Hematopoietic multipotent progenitor cell treated with erythropoietin and hydrocortisone succinate and interleukin-3 and kit ligand, for 15 days (in vitro differentiated cells): ENCODE data around the gene CUL7.

Experiments used
- DNase-seq: peaks from one replicate; pipeline ENCODE4 v3.0.0-alpha.2; 2015; ENCODE audit warnings: low spot score

CUL7 gene

DNA sequence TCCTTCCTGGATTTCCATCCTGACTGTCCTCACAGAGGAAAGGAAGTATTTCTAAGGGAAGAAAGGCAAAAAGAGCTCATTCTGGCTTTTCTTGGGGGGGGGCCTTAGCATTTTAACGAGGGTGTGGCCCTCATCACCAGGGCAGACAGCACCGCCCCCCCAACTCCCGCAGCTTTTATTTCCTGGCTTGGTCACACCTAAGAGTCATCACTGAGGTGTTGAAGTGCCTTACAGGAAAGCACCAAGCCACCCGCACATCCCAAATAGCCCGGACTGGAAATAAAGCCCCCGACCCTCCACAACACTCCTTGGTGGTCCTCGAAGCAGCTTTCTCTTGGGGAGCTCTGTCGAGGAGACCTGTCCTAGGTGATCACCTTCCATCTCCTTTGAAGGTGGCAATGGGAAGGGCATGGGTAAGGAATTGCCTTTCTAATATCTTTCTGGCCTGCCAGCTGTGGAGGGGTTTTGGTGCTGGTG is 23.7 kb upstream of the CUL7 start:
- DNase-seq = no peak

DNA sequence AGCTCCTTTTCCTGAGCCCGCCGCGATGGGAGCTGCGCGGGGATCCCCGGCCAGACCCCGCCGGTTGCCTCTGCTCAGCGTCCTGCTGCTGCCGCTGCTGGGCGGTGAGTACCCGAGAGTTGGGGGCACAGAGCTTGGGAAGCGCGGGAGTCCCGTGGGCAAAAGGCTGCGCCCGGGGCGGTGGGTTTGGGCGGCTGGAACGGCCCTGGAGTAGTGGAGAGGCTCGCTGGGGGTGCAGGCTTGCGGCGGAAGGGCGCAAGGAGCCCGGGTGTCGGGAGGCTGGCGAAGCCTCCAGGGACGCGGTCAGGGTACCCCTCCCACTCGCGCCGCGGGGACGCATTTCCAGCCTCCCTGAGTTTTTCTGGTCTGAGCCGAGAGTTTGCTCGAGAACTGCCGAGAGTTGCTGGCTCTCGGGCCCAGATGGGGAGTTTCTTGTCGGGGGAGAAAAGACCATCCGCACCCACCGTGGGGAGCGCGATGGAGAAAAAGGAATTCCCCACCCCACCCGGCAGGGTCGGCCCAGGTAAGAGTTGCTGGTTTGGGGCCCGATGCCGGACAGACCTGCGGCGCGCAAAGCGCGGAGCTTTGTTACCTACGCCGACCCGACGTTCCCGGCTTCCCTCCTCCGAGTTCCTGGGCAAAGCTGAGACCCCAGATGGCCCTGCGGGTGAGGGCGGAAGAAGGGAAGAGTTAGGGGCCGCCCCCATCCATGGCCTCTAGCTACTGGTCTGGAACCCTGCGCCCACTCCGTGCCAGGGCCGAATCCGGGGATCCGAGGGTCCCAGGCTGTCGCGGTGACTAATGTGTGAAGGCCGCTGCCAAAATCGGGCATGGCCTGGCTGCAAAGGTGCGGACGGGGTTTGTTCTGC is 23.0 kb upstream of the CUL7 start:
- no peak for DNase-seq

DNA sequence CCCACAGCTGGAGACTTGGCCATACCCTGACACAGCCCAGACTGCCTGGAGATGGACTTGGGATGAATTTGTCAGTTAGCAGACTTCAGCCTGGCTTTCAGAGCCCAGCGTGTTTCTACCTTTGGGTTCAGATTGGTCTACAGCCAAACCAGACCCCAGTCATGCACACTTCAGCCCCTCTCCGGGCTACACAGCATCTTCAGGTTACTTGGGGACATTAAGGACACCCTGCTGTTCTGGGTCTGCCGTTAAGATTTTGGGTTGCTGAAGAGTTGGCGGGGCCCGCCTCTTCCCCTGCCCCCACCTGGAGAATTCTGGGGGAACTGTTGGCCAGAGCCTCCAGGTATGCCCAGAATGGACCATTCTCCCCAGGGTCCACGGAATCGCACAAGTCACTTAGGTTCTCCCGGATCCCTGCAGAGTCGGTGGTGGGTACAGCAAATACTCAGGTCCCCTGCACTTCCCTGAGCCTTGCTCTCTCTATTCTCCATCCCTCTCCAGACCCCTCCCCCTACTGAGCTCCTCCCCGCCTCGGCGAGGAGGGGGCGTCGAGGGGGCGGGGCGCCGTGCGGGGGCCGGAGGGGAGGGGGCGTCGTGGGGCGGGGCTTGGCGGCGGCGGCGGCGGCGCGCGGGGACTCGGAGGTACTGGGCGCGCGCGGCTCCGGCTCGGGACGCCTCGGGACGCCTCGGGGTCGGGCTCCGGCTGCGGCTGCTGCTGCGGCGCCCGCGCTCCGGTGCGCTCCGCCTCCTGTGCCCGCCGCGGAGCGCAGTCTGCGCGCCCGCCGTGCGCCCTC is 22.2 kb upstream of the CUL7 start, which contains the start of gene PTK7:
Gene PTK7, plus strand, starts transcription at position 645 of the 794 bp plus-strand sequence. CDS start 175 bp downstream, outside the sequence.
- DNase-seq = no peak

DNA sequence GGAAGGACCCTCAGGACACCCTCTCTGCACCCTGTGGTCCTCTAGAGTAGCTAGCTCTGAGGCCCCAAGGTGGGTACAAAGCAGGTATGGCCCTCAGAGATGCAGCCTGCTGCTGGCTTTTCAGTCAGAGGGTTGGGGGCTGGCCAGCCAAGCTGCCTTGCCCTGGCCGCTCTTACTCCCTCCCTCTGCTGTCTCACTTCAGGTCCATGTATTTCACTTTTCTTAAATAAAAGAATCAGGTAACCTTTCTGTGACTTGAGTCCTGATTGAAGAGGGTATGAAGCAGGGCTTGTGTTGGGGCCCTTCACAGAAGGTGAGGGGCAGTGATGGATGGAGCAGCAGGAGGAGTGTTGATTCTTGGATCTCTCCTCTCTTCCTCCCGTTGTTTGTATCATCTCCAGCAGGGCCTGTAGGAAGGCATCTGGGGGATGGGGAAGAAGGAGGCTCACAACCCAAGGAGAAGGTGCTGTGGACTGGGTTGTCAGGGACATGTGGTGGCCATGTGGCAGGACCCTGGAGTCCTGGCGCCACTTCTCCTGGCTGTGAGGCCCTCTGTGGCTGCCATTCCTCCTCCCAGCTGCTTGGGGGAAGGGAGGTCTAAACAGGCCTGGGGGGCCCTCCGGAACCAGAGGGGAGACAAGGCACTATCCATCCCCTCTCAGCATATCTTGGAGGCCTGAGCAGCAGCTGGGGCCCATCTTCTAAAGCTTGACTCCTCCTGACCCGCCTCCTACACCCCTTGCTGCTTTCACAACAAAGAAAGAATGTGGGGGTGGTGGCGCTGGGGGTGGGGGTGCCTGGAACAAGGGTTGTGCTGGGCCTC is 21.4 kb upstream of the CUL7 start:
- DNase-seq = no peak

DNA sequence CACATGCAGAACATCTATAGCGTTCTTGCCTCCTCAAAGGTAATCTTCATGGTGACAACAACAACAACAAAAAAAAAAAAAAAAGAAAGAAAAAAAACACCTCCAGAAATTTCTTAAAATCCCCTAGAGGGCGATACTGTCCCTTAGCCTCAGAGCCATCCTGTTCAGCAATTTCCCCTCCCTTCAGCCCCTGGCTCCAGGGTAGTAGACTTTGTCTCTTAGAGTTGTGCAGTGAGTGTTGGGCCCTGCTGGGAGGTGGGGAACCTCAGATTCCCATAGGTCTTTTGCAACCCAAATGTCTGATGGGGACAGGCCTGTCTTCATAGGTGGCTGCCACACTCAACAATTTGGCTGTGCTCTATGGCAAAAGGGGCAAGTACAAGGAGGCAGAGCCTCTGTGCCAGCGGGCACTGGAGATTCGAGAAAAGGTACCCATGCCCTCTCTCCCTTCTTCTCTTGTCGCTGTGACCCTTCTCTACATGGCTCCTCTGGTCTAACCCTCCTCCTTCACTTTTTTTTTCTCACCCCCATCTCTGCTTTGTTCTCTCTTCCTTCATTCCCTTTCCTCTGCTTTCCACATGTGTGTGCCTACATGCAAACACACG is 16.5 kb upstream of the CUL7 start:
- DNase-seq = peak; percentile 53

DNA sequence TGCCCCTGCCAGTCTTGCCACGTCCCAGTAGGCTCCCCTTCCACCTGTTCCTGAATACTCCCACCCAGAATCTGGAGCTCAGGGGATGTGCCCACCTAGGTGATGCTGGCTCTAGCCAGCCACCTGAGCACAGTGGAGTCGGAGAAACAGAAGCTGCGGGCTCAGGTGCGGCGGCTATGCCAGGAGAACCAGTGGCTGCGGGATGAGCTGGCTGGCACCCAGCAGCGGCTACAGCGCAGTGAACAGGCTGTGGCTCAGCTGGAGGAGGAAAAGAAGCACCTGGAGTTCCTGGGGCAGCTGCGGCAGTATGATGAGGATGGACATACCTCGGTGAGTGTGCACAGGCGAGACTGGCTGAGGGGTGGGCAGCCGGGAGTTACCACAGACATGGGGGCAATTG is 9.2 kb upstream of the CUL7 start:
- DNase-seq = no peak

DNA sequence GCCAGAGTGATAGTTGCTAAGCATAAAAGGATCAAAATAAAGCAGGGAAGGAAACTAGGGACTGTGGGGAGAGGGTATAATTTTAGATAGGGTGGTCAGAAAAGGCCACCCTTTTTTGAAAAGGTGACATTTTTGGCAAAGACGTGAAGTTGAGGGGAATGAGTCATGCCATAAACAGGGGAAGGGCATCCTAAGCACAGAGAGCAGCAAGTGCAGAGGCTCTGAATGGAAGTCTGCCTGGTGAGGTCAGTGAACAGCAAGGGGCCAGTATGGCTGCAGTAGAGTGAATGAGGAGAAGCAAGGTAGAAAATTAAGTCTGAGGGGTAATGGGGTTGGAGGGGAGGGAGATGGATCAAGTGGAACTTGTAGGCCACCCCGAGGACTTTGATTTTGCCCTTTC is 8.2 kb upstream of the CUL7 start:
- DNase-seq = no peak

DNA sequence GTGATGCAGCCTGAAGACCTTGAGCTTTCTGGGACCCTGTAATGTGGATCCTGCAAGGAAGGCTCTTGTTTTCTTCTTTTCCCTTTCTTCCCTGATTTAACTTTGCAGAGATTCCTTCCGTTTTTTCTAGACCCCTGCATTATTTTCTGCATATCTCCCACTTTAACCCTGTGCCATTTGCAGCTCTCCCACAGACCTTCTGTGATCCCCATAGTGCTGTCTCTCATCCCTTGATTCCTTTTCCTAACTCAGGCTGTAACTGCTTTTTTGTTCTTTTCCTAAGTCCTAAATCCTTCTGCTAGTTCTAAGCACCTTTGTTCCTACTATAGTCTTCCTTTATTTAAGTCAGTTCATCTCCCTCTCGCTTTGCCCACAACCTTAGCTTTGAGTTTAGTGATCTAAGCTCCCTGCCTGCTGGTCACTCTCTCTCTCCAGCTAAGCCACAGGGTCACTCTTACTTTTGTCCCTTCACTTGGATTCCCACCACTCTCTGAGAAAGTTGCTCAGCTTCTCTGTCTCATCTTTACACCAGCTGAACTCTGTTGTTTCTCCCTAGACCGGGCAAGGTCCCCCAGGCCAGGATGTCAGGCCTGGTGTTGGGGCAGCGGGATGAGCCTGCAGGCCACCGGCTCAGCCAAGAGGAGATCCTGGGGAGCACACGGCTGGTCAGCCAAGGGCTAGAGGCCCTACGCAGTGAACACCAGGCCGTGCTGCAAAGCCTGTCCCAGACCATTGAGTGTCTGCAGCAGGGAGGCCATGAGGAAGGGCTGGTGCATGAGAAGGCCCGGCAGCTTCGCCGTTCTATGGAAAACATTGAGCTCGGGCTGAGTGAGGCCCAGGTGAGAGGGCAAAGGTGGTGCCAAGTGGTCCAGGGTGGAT is 7.3 kb upstream of the CUL7 start:
- no peak for DNase-seq

DNA sequence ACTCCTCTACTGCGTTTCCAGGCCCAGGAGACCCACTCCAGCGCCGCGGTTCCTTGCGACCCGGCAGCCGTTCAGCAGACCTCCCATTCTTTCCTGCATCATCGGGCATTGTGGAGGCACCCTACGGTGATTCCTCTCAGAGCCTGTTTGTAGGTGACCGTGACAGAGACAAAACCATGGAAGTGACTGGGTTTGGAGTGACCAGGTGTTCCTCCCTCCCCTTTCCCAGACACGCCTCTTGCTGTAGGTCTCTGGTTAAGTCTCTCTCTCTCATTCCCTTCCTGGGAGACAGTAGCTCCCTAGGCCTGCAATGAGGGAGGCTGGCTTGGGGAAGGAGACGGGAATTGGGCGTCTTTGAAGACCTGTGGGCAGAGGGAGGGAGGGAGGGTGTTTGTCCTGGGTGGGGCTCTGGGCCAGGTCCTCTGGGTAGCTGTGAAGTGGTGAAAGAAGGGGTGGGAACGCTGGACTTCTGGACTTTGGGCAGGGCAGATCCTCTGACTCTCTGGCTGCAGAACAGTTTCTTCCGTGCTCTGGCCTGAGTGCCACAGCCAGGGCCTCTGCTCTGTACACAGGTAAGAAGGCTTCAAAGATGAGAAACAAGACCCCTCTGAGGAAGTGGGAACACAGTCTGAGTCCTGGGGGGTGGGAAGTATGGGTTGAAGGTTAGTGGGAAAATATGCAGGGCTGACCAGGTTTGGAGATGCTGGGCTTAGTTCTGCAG is 6.5 kb upstream of the CUL7 start:
- DNase-seq = no peak

DNA sequence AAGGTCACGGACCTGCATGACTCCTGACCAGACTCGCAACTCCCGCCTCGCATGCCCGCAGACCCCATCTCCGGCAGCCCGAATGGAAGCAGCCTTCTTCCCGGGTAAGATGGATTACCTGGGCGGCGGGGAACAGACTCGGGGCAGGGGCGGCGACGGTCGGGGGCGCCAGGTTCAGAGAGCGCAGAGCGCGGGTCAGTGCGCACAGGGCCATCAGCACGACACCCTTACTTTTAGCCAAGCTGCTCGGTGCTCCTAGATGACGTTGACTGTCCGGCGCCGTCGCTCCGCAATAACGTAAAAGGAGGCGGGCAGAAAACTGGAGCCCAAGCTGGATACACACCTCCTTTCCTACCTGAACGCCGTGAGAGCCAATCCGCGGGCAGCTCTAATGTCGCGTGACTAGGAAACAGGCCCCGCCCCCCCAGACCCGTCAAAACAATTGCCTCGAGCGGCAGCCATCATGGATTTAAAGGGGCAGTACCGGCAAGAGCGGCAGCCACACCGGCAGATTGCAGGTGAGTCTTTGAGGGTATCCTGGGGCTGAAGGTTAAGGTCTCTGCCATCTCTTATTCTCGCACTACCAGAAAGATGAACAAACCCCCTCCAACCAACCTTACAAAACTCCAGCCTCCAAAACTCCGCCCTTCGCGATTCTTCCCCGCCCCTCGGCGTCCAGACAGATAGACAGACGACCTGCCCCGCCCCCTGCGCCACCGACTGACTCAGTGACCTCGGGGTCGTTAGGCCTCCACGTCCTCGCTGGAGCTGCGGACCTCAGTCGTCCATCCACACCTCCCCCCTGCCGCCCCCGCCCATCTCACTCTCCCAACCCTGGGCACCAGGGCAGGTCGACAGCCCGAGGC is 5.8 kb upstream of the CUL7 start, which contains the start of the genes KLC4 and MRPL2:
Gene KLC4, plus strand, starts transcription at position 464 of the 866 bp plus-strand sequence. CDS start 1,705 bp downstream, outside the sequence.
Gene MRPL2, minus strand, starts transcription at position 267 of the 866 bp plus-strand sequence. Its CDS starts 53 bp downstream, at position 214.
- peak; percentile 100 for DNase-seq

DNA sequence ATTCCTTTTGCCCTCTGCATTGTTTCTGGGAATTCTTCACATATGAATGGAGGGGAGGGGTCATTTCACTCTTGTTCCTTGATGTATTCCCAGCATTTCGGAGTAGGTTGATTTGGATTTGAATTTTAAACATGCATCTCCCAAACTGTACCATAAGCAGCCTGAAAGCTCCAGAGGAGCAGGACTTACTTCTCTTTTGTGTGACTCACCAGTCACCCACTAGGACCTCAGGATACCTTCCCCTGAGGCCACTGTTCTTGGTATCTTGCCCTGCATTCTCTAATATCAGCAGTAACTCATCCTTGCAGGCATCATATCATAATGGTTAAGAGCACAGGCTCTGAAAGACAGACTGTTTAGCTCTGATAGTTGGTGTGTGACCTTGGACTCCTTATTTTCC is 4.9 kb upstream of the CUL7 start:
- peak; percentile 42 for DNase-seq

DNA sequence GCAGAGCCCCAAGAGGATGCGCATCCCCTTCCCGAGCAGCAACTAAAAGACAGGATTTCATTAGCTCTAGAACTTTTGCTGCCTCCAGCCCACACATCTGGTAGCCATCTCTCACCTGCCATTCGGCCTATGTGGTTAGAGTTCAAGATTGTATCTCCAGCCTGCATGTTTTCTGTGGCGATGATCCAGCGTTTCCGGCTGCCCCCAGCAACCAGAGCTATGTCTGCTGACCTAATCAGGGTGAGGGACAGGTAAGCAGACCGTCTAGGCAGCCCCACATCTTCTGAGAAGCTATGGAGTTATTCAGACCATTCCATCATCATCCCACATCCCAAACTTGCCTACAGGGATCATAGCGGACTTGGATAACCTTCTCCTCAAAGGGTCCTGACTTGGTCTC is 2.3 kb upstream of the CUL7 start:
- DNase-seq = no peak

DNA sequence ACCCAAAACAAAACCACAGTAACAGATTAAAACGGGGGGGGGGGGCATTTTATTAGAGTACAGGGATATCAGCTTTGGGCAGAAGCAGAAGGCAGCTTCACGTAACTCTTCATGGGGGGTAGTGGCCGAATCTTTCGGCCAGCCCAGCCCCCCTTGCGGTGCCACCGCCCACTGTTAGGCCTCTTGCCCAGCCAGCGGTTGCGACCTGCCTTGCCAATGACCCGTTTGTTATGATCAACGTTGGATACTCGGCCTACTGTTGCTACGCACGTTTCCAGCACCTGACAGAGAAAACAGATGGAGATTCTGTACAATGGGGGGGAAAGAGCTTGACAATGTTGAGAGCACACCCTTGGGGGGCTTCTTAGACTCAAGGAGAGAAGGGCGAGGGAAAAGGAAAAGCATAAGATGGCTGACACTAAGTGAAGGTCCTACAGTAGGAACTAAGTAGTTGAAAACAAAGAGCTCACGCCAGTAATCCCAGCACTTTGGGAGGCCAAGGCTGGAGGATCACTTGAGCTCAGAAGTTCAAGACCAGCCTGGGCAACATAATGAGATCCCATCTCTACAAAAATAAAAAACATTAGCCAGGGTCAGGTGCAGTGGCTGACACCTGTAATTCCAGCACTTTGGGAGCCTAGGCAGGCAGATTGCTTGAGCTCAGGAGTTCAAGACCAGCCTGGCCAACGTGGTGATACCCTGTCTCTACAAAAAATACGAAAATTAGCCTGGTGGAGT is 724 bp upstream of the CUL7 start:
- no peak for DNase-seq

DNA sequence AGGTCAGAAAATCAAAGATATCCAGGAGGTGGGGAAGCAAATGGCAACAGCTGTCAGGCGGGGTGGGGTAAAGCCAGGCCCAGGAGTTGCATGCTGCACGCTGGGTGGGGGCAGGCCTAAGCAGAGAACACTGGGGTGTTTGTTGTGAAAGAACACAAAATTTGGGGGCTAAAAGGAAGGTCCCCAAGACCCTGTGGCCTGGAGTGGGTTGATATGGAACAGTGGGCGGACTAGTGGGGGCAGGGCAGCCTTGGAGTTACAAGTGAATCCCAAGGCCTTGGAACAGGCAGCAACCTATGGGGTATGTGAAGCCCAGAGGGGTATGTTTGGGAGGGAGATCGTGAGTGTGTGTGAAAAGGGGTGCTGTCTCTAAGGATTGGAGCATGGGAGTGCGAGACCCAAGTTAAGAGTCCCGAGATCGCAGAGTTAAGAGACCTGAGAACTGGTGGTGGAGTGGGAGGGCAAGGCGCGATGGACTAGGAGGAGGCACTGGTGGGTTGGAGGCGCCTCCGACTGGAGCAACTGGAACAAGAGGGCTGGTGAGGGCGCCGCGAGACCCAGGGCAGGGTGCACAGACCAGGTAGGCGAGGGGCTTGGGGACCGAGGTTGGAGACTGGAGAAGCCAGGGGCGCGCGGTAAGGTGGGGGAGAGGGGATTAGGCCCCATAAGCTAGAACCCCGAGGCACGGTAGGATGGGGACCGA is 658 bp downstream of the CUL7 start:
- peak; percentile 25 for DNase-seq

DNA sequence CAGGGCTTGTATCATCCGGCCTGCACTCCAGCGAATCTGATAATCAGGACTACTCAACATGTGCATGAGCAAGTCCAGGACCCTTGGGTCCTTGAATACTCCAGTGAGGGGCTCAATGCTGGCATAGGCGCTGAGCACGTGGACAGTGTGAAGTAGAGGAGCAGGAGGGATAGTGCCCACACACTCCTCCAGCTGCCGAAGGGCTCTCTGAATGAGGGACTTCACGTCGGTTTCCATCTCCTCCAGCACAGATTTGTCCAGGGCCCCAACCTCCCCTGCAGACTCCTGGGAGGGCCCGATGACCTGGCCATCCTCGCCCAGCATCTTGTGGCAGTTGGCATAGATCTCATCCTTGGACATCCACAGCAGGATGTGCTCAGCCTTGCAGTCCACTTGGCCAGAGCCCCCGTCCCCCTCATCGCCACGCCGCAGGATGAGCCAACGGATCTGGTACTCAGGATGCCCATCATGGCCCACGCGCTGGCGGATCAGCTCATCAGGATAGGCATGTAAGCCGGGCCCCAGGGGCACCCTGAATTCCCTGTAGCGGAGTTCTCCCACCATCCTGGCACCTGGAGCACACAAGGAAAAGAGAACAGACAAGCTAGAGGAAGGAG is 1.3 kb downstream of the CUL7 start:
- DNase-seq = no peak

DNA sequence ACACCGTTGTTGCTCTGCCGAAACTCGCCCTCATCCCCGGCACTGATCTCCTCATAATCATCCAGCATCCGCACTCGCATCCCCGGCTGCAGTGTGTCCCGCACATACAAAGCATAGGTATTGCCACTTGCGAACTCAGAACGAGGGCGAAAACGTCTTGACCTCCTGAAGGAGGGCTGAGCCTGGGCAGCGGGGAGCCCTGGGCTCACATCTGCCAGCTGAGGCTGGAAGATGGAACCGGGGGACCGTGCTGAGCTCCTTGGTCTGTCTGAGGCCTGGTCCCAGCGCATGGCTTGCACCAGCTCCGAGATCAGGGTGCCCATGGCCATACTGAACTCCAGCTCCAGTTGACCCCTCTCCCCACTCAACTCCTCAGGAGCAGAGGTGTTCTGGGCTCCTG is 2.7 kb downstream of the CUL7 start:
- DNase-seq = no peak

DNA sequence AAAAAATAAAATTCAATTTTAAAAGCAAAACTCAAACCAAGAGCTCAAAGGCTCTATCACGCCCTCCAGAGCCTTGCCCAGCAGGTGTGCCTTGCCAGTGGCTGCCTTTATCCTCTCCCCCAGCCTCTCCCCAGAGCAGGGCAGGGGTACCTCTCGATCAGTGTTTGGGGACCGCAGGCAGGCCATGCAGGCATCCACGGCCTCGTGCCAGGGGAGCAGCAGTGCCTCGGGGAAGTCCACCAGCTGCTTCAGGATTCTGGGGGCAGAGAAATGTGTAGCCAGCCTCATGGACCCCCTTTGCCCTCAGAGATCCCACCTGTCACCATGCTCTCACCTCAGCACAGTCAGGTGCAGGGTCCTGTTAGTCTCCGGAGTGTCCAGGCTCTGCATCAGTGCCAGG is 5.7 kb downstream of the CUL7 start:
- no peak for DNase-seq
